Erythroblast (primary cell): ENCODE measurements around the gene OR2A14.

Experiments used
- GATA1 ChIP-seq: IDR thresholded peaks from 2 replicates; pipeline ENCODE4 v1.6.1; 2011; ENCODE audit warnings: low read depth, mild to moderate bottlenecking, control low read depth, low read length, moderate library complexity
- POLR2A ChIP-seq: IDR thresholded peaks from 2 replicates; pipeline ENCODE4 v1.6.1; 2011; ENCODE audit warnings: mild to moderate bottlenecking, low read length

DNA sequence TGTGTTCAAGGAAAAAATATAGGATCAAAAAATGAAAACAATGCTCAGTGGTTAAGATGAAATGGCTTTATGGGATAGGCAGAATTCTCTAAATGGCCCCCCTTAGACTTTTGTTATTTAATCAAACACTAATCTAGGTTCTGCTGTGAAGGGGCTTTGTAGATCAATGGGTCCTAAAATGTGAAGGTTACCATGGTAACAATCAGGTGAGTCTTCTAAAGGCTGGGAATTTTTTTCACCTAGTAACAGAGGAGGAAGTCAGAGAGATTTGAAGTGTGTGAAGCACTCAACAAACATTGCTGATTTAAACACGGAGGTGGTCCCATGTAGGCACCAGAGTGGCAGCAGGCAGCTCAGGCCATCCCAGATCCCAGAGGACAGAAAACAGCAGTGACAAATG, 11.1 kb downstream of the OR2A14 start:
- no peak for TF ChIP-seq POLR2A
- no peak for TF ChIP-seq GATA1
